C4-2B (cell line): Measurements from ENCODE around the gene RND1.

Source experiments
- CTCF ChIP-seq: fragments of 450-650 bp; conservative IDR thresholded peaks from 2 replicates; pipeline ENCODE4 v1.5.1; 2017; ENCODE audit warnings: mild to moderate bottlenecking
- ZFX ChIP-seq: fragments of 450-650 bp; IDR thresholded peaks from 2 replicates; pipeline ENCODE4 v1.6.1; 2017

- TF ChIP-seq CTCF (no peak), ZFX (no peak)
These were observed 17.9 kb upstream of the RND1 start for GRCh38 chr12:48883305-48884161.
